Activated B cell treated with CpG ODN at 0.5 μM for 24 hours (primary cell): ENCODE data around the gene WRNIP1. TPM values are rescaled to one million over a fixed set of nuclear protein-coding genes. Genes with fewer than 3 reads are reported as not detected.

Source experiments
- ATAC-seq: fragments of 200-7000 bp; cut with Tn5 transposase; one replicate; pipeline ENCODE4 v1.10.0; 2021; ENCODE audit warnings: low read depth, mild to moderate bottlenecking, moderate library complexity
- CTCF ChIA-PET: fragments of 350-600 bp; sonication (Branson Sonifier 250); formaldehyde crosslinking; loops from one replicate; lab custom pipeline; 2021; ENCODE audit warnings: antibody characterized with exemption; lab: Charles Lee
- POLR2A ChIA-PET: fragments of 350-600 bp; sonication (Branson Sonifier 250); formaldehyde crosslinking; loops from one replicate; lab custom pipeline; 2021; ENCODE audit warnings: antibody characterized with exemption; lab: Charles Lee
- DNase-seq: peaks from one replicate; pipeline ENCODE4 v3.0.0; 2022
- H3K27ac Mint-ChIP-seq: one replicate; pipeline ENCODE4 v1.8.0; 2020; ENCODE audit warnings: mixed read lengths
- H3K27me3 Mint-ChIP-seq: one replicate; pipeline ENCODE4 v1.8.0; 2021; ENCODE audit warnings: mixed read lengths
- H3K36me3 Mint-ChIP-seq: one replicate; pipeline ENCODE4 v1.8.0; 2021; ENCODE audit warnings: low read depth, mixed read lengths
- H3K4me1 Mint-ChIP-seq: one replicate; pipeline ENCODE4 v1.8.0; 2021; ENCODE audit warnings: mixed read lengths
- H3K4me3 Mint-ChIP-seq: one replicate; pipeline ENCODE4 v1.8.0; 2020; ENCODE audit warnings: mild to moderate bottlenecking, mixed read lengths
- H3K9me3 Mint-ChIP-seq: one replicate; pipeline ENCODE4 v1.8.0; 2020; ENCODE audit warnings: mixed read lengths
- intact Hi-C: fragments of 100-400 bp; cut with micrococcal nuclease; formaldehyde crosslinking; loops from one replicate; pipeline ENCODE4 v1.15.1; 2024
- total RNA-seq: library from RNA; stranded (reverse); gene quantifications from 2 replicates; pipeline ENCODE4 v1.2.3, GENCODE V29; 2022
- TF ChIP-seq, protein P1 (sequence below): fragments of 200-600 bp; IDR thresholded peaks from one replicate; pipeline ENCODE4 v1.8.0; 2022; ENCODE audit warnings: antibody characterized with exemption, mild to moderate bottlenecking

Gene WRNIP1
- total RNA-seq, 1 donor from 2014 or later: 31.9 TPM

DNA sequence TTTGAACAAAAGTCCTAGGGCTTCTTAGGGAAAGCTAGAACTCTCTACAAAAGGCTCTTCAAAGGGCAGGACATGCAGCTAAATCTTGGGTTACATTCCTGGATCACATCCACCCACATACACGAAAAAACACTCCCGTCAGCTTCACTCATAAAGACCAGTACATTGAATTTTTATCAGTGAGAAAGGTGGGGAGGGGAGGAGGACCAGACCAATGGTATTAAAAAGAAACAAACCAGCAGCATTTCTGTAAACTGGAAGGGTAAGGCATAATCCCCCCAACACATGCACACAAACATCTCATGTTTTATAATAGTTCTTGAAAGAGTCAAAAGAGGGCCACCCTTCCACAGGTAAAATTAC is 46.1 kb upstream of the WRNIP1 start:
- CTCF ChIA-PET: no interaction called here
- ATAC-seq: no peak

DNA sequence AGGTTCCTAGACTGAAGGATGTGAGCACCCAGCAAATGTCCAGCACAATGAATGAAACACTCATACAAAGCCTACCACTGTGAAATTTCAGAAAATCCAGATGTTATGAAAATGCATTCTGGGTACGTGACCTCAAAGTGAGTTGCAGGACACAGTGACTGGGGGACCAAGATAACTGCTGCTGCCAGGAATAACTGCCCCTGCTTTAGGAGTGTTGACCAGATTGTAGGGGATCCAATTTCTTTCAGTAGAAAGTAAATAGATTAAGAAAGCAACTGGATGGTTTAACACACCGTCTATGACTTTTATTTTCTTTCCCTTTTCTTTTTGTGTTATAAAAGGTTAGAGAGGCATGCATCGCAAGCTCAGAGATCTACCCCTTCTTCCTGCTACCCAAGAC is 44.0 kb upstream of the WRNIP1 start:
- H3K27ac Mint-ChIP-seq: no peak overlapping the region
- H3K27me3 Mint-ChIP-seq: peaks cover 5% of the 10 kb centered on the region
- ChIA-PET POLR2A (no interaction called here), CTCF (no interaction called here)
- no peak overlapping the region for H3K4me3 Mint-ChIP-seq
- ATAC-seq: no peak
- TF ChIP-seq, protein P1, sequence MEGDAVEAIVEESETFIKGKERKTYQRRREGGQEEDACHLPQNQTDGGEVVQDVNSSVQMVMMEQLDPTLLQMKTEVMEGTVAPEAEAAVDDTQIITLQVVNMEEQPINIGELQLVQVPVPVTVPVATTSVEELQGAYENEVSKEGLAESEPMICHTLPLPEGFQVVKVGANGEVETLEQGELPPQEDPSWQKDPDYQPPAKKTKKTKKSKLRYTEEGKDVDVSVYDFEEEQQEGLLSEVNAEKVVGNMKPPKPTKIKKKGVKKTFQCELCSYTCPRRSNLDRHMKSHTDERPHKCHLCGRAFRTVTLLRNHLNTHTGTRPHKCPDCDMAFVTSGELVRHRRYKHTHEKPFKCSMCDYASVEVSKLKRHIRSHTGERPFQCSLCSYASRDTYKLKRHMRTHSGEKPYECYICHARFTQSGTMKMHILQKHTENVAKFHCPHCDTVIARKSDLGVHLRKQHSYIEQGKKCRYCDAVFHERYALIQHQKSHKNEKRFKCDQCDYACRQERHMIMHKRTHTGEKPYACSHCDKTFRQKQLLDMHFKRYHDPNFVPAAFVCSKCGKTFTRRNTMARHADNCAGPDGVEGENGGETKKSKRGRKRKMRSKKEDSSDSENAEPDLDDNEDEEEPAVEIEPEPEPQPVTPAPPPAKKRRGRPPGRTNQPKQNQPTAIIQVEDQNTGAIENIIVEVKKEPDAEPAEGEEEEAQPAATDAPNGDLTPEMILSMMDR: no peak
- peaks cover 11% of the 10 kb centered on the region for H3K4me1 Mint-ChIP-seq
- DNase-seq: no peak
- peaks cover 7% of the 10 kb centered on the region for H3K9me3 Mint-ChIP-seq
- H3K36me3 Mint-ChIP-seq: peaks cover 1% of the 10 kb centered on the region
- intact Hi-C loops: no loop called here

More for the DNA sequence above, 46.1 kb upstream of the WRNIP1 start:
- POLR2A ChIA-PET: no interaction called here
- Mint-ChIP-seq H3K36me3 (peaks cover 1% of the 10 kb centered on the region), H3K27ac (no peak overlapping the region), H3K4me3 (no peak overlapping the region), H3K27me3 (peaks cover under 1% of the 10 kb centered on the region), H3K4me1 (peaks cover 5% of the 10 kb centered on the region), H3K9me3 (peaks cover 7% of the 10 kb centered on the region)
- TF ChIP-seq, protein P1: no peak
- intact Hi-C loops: no loop called here
- DNase-seq: no peak

DNA sequence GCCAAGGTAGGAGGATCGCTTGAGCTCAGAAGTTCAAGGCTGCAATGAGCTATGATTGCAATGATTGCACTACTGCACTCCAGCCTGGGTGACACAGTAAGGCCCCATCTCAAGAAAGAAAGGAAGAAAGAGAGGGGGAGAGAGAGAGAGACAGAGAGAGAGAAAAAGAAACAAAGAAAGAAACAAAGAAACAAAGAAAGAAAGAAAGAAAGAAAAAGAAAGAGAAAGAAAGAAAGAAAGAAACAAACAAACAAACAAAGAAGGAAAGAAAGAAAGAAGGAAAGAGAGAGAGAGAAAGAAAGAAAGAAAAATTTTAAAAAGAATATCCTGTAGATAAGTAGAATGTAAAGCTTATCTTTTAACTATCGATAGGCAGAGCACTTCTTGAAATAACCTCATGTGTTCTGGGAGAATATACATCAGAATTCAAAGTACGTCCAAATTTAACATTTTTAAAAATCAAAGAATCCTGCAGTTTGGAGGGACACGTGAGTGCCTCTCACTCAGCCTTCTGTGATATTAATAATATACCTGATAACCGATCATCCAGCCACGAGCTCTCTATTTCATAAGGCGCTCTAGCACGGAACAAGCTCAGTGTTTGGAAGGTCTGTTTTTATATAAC is 39.7 kb upstream of the WRNIP1 start:
- H3K4me3 Mint-ChIP-seq: no peak overlapping the region
- H3K27me3 Mint-ChIP-seq: peaks cover 5% of the 10 kb centered on the region
- TF ChIP-seq, protein P1: no peak
- ChIA-PET CTCF (interaction anchor here (1.2 kb wide), 1 partner anchor 30 kb away, joined by 3 read pairs; no protein-coding TSS in a partner anchor), POLR2A (no interaction called here)
- peaks cover 1% of the 10 kb centered on the region for H3K36me3 Mint-ChIP-seq
- H3K4me1 Mint-ChIP-seq: peaks cover 8% of the 10 kb centered on the region
- H3K9me3 Mint-ChIP-seq: peaks cover 7% of the 10 kb centered on the region
- H3K27ac Mint-ChIP-seq: no peak overlapping the region
- DNase-seq: no peak
- intact Hi-C loops: no loop called here
- no peak for ATAC-seq

DNA sequence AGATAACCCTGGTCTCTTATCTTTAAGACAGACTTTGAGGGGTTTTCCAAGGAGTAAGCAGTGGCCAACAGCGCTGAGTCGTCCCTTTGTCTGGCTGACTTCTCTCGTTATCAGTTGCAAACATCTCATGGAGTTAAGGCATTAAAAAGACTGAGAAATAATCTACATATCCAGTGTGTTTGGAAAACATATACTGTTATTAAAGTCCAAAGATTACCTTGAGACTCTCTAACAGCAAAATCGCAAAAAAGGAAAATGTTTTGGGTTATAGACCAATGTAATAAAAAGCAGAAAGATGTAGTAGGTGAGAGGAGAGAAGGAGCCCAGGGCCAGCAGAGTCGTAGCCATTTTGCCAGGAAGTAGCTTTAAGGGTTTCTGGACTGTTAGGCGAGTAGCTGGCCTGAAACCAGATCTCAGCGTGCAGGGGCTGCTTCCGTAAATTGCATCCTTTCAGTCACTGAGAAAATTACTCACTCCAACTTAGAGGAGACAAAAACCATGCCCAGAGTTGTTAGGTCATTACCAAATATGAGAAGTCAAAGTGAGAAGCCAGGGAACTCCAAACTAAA is 39.1 kb upstream of the WRNIP1 start:
- intact Hi-C loops: no loop called here
- Mint-ChIP-seq H3K4me1 (peaks cover 8% of the 10 kb centered on the region), H3K4me3 (no peak overlapping the region), H3K27ac (peak overlapping the region; percentile 28), H3K36me3 (no peaks in the 10 kb centered on the region), H3K27me3 (peaks cover 5% of the 10 kb centered on the region), H3K9me3 (peaks cover 7% of the 10 kb centered on the region)
- ATAC-seq (peak; percentile 85), DNase-seq (no peak)
- ChIA-PET POLR2A (no interaction called here), CTCF (interaction anchor here (1.2 kb wide), 1 partner anchor 31 kb away, joined by 3 read pairs; no protein-coding TSS in a partner anchor)
- TF ChIP-seq, protein P1: no peak

DNA sequence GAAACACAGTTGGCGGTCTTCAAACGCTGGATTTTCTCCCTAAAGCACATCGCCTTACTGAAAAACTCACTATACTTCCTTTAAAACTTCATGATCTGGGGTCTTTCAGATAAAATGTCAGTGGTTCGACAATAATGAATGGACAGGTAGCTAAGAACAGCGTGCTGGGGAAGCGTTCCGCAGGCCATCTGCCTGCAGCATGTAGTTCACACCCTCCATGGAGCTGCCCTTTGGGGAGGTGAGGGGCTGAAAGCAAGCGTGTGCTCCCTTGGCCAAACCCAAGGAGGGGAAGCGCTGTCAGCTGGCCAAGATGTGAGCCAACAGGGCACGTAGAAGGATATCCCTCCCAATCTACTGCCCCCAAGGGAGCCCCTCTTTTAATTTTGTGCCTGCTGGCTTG is 35.3 kb upstream of the WRNIP1 start:
- DNase-seq (no peak), ATAC-seq (no peak)
- TF ChIP-seq, protein P1: no peak
- Mint-ChIP-seq H3K27ac (no peak overlapping the region), H3K9me3 (peaks cover 9% of the 10 kb centered on the region), H3K4me1 (peaks cover 23% of the 10 kb centered on the region), H3K4me3 (no peak overlapping the region), H3K27me3 (no peaks in the 10 kb centered on the region), H3K36me3 (no peaks in the 10 kb centered on the region)
- intact Hi-C loops: no loop called here
- ChIA-PET CTCF (no interaction called here), POLR2A (no interaction called here)
